ENCODE data around the gene PHACTR4. TPM values are rescaled to one million over a fixed set of nuclear protein-coding genes. Genes with fewer than 3 reads are reported as not detected.

The PHACTR4 gene
- total RNA-seq, 1 experiment from 2014 or later = 50.7 TPM

GRCh38 chr1:28516518-28516956 is 147.0 kb downstream of the PHACTR4 start:
- H3K27me3 Mint-ChIP-seq (ENCODE audit: insufficient read depth, unreplicated experiment) = no peaks in the 10 kb centered on the region
- ChIA-PET POLR2A (interaction anchor here (0.6 to 14.1 kb wide), 16 partner anchors 8 to 424 kb away, joined by 3 to 237 read pairs (median 6); partner anchors contain the start of genes RCC1, TAF12 and TRNAU1AP), CTCF (interaction anchor here (0.6 to 3.7 kb wide), 8 partner anchors 26 to 361 kb away, joined by 3 to 37 read pairs (median 4); no protein-coding TSS in a partner anchor)
- peaks cover 31% of the 10 kb centered on the region for H3K4me1 Mint-ChIP-seq (ENCODE audit: insufficient read depth, unreplicated experiment)
- no peak overlapping the region for H3K4me3 Mint-ChIP-seq (ENCODE audit: unreplicated experiment)
- peak overlapping the region; percentile 75 for H3K27ac Mint-ChIP-seq (ENCODE audit: low read depth, unreplicated experiment)
- peaks cover 93% of the 10 kb centered on the region for H3K36me3 Mint-ChIP-seq (ENCODE audit: insufficient read depth, unreplicated experiment)
- peak; percentile 44 for DNase-seq (ENCODE audit: unreplicated experiment)
- intact Hi-C loops (cut with micrococcal nuclease) = loop anchor here (5.0 kb wide), 1 partner anchor 269 kb away; no protein-coding TSS in a partner anchor
- H3K9me3 Mint-ChIP-seq (ENCODE audit: unreplicated experiment) = no peaks in the 10 kb centered on the region
- TF ChIP-seq, protein P1, sequence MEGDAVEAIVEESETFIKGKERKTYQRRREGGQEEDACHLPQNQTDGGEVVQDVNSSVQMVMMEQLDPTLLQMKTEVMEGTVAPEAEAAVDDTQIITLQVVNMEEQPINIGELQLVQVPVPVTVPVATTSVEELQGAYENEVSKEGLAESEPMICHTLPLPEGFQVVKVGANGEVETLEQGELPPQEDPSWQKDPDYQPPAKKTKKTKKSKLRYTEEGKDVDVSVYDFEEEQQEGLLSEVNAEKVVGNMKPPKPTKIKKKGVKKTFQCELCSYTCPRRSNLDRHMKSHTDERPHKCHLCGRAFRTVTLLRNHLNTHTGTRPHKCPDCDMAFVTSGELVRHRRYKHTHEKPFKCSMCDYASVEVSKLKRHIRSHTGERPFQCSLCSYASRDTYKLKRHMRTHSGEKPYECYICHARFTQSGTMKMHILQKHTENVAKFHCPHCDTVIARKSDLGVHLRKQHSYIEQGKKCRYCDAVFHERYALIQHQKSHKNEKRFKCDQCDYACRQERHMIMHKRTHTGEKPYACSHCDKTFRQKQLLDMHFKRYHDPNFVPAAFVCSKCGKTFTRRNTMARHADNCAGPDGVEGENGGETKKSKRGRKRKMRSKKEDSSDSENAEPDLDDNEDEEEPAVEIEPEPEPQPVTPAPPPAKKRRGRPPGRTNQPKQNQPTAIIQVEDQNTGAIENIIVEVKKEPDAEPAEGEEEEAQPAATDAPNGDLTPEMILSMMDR (IDR thresholded peaks at IDR 0.05; ENCODE audit: unreplicated experiment) = no peak
- BruUV-seq (replicated peaks) = no TSS peak

DNA sequence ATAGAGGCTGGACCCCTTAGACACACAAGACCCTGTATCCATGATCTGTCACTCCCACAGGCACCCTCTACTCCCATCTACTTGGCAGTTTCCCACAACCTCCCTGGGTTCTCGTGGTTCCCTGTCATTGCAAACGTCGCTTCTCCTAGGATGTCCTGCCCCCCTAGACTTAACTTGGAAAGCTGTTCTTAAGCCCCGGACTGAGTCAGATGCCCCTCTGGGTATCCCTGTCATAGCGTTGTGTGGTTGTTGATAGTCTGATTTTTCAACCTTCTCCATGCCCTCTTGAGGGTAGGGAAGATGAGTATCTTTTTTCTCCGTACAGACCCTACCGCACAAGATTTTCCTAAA is 148.1 kb downstream of the PHACTR4 start:
- no TSS peak for BruUV-seq (replicated peaks)
- no peaks in the 10 kb centered on the region for H3K27me3 Mint-ChIP-seq (ENCODE audit: insufficient read depth, unreplicated experiment)
- intact Hi-C loops (cut with micrococcal nuclease) = loop anchor here (1.0 to 5.0 kb wide), 2 partner anchors 64 to 270 kb away; no protein-coding TSS in a partner anchor
- no peak for DNase-seq (ENCODE audit: unreplicated experiment)
- H3K36me3 Mint-ChIP-seq (ENCODE audit: insufficient read depth, unreplicated experiment) = peaks cover 82% of the 10 kb centered on the region
- peaks cover 31% of the 10 kb centered on the region for H3K4me1 Mint-ChIP-seq (ENCODE audit: insufficient read depth, unreplicated experiment)
- TF ChIP-seq, protein P1 (IDR thresholded peaks at IDR 0.05; ENCODE audit: unreplicated experiment) = no peak
- ChIA-PET CTCF (interaction anchor here (0.7 to 3.7 kb wide), 12 partner anchors 9 to 506 kb away, joined by 3 to 37 read pairs (median 4); no protein-coding TSS in a partner anchor), POLR2A (interaction anchor here (0.7 to 14.1 kb wide), 10 partner anchors 9 to 359 kb away, joined by 3 to 237 read pairs (median 20); partner anchors contain the start of genes ATP5IF1, RCC1, TAF12 and TRNAU1AP)
- H3K9me3 Mint-ChIP-seq (ENCODE audit: unreplicated experiment) = no peaks in the 10 kb centered on the region
- H3K4me3 Mint-ChIP-seq (ENCODE audit: unreplicated experiment) = peak overlapping the region; percentile 69
- H3K27ac Mint-ChIP-seq (ENCODE audit: low read depth, unreplicated experiment) = peak overlapping the region; percentile 75

DNA sequence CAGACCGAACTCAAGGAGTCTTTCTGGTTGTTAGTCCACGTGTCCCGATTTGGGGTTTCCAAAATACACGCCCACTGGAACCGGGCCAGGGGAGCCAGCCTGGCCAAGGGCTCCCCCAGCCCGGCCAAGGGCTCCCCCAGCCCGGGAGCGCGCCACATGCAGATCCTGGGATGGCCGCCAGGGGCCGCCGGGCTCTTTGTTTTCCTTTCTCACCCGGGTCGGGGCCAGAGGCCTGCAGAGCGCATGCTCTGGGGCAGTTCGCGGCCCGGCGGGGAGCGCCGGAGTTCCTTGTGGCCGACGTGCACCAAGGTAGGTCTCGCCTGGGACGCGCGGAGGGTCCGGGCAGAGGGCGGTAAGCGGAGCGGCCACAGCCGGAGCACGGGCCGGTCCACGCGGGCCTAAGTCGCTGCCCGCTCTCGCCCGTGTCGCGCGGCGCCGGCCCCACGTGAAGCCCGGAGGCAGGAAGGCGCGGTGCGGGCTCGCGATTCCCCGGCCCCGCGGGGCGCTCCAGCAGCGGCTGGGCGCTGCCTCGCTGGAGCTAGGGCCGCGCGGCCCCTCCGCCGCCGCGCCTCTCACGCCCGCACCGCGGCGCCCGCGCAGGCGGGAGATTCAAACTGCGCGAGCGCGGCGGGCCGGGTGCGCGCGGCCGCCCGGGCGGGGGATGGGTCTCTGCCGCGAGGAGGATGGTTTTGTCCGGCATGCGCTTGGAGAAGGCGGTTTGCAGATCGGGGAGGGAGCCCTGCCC is 148.6 kb downstream of the PHACTR4 start:
- intact Hi-C loops (cut with micrococcal nuclease) = loop anchor here (1.0 to 5.0 kb wide), 6 partner anchors 63 to 359 kb away; partner anchors contain the start of gene RNU11
- peak; percentile 89 for DNase-seq (ENCODE audit: unreplicated experiment)
- TF ChIP-seq, protein P1 (IDR thresholded peaks at IDR 0.05; ENCODE audit: unreplicated experiment) = peak; percentile 93
- BruUV-seq (replicated peaks) = no TSS peak
- peaks cover 79% of the 10 kb centered on the region for H3K36me3 Mint-ChIP-seq (ENCODE audit: insufficient read depth, unreplicated experiment)
- H3K9me3 Mint-ChIP-seq (ENCODE audit: unreplicated experiment) = no peaks in the 10 kb centered on the region
- H3K27me3 Mint-ChIP-seq (ENCODE audit: insufficient read depth, unreplicated experiment) = no peaks in the 10 kb centered on the region
- H3K27ac Mint-ChIP-seq (ENCODE audit: low read depth, unreplicated experiment) = peak overlapping the region; percentile 75
- H3K4me3 Mint-ChIP-seq (ENCODE audit: unreplicated experiment) = peak overlapping the region; percentile 69
- peaks cover 29% of the 10 kb centered on the region for H3K4me1 Mint-ChIP-seq (ENCODE audit: insufficient read depth, unreplicated experiment)
- ChIA-PET POLR2A (interaction anchor here (0.7 to 5.1 kb wide), 10 partner anchors 10 to 125 kb away, joined by 3 to 71 read pairs (median 8); partner anchors contain the start of genes RCC1, TAF12 and TRNAU1AP), CTCF (interaction anchor here (0.6 to 3.7 kb wide), 10 partner anchors 20 to 505 kb away, joined by 3 to 37 read pairs (median 4); no protein-coding TSS in a partner anchor)

Measured in MCF 10A (cell line).